ENCODE results near the gene PARP12.

The PARP12 gene

DNA sequence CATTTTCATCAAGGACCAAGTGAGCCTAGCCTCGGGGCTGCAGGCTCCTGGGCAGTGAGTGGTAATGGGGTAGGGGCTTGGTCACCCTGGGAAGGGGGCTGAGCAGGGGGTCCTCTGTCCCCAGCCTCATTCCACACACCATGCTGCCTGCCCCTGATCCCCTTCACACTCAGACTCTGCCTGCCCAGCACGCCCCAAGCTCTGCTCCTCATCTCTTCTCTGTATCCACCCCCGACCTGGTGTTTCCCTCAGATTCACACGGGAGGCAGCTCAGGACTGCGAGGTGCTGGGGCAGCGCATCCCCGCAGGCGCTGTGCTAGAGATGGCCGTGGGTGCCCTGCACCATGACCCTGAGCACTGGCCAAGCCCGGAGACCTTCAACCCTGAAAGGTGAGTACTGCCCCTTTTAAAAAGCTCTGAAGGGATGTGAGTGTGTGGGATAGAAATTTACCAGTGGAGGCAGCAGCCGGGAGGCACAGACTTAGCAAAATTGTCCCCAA, 47.2 kb downstream of the PARP12 start:
- no peak for DNase-seq (ENCODE audit: low read depth in 2 of 2)

DNA sequence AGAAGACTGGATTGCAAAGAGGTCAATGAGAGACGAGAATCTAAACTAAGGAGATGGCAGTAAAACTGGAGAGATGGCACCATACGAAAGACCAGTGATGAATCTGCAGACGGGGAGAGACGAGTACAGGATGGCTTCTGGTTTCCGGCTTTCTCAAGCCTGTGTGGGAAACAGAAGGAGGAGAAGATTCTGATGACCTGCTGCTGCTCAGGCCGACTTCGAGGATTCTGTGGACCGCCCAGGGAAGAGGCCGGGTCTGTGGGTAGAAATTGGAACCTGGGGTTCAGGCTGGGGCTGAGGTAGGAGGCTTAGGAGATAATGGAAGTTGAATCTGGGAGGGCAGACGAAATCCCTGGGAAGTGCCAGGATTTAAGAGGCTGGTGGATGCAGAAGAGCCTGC, 48.6 kb downstream of the PARP12 start:
- no peak for DNase-seq (ENCODE audit: low read depth in 2 of 2)

DNA sequence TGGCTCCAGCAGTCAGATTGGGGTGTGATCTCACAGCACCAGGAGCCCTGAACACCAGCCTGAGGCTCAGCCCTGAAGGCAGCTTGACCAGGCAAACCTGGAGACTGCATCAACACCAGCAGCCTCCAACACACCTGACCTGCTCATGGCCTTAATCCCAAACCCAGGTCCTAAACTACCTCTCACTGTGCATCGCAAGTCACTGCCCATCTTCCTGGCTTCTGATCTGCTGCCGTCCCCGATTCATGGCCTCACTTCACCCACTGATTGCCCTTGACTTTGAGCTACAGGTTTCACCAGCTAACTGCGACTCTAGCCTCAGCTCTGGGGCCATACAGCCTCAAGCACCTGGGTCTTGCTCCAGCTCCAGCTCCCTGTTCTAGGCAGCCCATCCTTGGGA, 49.1 kb downstream of the PARP12 start:
- DNase-seq (ENCODE audit: low read depth in 2 of 2), result no peak

DNA sequence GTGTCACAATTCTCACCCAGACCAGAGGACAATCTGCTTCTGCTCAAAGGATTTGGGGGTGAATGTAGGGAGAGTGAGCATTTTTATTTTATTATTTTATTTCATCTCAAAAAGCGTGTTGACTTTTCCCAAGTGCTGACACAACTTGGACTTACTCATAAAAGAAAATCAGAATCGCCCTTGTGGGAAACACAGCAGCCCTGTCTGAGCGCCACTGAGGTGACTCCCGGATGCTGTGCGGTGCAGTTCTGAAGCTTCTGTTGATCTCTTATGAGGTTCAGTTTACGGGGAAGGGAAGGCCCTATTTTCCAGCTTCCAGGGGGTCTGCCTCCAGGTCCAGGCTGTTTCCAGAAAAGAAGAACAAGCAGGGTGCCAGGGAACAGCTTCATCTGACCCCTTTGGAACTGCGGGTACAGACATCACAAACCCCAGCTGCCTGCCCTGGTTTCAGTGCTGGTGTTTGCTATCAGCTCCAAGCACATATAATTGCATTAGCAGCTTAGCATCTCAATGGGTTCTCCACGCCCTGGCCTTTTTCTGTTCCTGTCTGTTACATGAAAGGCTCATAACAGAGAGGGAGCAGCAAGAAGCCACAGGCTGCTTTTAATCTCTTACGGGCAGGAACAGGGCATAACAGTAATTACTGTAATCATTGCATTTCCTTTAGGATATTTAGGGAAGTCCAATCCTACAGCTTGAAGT, 52.4 kb downstream of the PARP12 start:
- DNase-seq (ENCODE audit: low read depth in 2 of 2), result no peak

DNA sequence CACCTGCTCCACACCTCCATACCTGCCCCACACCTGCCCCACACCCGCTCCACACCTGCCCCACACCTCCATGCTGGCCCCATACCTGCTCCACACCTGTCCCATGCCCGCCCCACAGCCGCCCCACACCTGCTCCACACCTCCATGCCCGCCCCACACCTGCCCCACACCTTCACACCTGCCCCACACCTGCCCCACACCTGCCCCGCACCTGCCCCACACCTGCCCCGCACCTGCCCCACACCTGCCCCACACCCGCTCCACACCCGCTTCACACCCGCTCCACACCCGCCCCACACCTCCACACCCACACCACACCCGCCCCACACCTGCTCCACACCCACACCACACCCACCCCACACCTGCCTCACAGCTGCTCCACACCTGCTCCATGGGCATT, 53.0 kb downstream of the PARP12 start:
- no peak for DNase-seq (ENCODE audit: low read depth in 2 of 2)

DNA sequence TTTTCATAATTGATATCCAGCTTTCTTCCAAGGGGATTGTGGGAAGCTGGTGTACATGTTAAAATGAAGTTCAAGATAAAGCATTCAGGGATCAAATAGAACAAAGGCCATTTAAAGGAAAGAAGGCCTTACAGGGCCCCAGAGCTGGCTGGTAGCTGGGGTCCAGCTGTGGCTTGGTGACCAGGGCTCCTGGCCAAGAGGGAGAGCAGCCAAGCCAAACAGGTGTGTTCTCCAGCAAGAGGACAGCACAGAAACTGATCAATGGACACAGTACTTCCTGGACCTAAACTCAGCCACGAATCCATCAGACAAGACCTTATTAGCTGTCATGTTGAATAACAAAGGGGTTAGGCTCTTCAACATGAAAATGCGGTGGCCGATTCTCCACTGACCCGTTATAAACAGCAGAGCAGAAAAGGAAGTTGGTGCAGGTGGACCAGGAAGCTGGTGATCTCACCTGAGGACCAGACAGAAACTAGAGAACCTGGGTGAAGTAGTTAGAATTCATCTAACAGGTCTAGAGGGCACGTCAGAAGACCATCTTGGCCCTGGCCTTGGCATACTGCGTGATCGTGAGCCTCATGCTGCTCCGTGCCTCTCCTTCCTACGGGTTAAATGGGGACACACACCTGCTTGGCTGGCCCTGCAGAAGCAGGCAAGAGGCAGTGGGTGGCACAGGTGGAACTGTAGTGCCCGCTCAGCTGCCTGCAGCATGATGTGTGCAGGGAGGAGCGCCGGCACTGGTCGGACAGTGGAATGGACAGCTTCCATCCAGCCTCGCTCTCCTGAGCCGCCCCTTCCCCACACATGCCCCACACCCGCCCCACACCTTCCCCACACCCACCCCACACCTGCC, 53.8 kb downstream of the PARP12 start:
- no peak for DNase-seq (ENCODE audit: low read depth in 2 of 2)

DNA sequence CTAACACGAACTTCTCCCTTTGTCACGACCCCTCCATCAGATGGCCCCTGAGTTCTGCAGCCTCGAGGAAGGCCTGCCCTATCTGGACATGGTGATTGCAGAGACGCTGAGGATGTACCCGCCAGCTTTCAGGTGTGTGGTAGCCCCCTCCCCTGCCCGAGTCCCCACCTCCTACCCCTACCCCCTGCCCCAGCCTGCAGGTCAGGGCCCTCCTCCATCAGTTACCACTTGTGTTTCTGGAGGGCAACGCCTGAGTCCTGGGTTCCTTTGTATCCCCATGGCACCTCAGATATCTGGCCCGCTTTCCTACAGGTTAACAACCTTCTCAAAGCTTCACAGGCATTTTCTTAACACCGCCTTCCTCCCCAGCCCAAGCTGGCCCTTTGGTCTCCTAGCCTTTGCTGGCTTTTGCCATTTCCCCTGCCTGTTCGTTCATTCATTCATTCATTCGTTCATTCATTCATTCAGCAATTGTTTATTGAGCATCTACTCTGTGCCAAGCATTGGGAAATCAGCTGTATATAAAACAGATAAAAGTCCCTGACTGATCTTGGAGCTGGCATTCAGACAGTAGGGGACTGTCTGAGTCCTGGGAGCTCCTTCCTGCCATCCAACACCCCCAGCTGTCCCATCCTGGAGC, 55.6 kb downstream of the PARP12 start:
- no peak for DNase-seq (ENCODE audit: low read depth in 2 of 2)

DNA sequence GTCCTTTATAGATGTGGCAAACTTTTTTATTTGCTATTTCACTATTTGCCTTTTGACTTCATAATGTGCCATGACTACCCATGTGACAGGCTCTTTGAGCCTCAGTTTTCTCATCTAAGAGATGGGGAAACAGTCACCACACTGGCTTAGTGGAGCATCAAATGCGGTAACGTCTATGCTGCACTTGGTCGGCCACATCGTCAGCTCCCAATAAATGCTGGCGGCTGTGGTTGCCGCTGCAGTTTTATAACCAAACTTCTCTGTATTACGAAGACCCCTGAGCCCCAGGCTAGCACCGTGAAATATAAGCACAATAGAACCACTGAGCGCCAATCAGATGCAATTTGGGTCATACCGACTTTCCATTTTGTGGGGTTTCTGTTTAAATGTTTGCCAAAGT, 56.2 kb downstream of the PARP12 start:
- DNase-seq (ENCODE audit: low read depth in 2 of 2), result no peak

DNA sequence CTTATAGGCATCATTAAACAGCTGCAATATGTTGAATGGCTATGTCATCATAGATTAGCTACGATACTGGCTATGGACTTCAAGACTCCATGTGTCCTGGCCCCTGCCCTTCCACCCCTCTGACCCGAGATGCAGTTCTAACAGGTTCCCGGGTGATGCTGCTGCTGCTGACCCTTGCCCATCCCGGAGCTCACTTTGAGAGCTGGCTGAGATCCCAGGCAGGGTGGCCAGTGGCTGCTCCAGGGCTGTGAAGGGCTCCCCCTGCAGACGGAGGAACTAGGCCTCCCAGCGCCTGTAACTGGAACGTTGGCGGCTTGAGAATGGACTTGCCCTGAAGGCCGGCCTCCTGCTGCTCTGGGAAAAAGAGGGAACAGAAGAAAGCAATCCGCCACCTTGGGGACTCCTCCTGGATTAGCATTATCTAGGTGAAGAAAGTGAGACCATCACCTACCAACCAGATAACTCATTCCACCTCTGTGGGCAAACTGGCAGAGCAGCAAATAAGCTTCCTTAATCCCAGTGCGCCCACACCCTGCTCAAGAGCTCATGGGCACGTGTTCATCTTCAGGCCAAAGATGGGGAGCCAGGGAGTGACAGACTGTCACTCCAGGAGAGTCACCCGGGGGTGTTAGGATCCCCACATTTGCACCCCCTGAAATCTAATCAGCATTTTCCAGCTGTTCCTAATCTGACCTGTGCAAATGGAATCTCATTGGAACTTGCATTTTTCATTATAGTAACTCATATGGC, 56.8 kb downstream of the PARP12 start:
- no peak for DNase-seq (ENCODE audit: low read depth in 2 of 2)

DNA sequence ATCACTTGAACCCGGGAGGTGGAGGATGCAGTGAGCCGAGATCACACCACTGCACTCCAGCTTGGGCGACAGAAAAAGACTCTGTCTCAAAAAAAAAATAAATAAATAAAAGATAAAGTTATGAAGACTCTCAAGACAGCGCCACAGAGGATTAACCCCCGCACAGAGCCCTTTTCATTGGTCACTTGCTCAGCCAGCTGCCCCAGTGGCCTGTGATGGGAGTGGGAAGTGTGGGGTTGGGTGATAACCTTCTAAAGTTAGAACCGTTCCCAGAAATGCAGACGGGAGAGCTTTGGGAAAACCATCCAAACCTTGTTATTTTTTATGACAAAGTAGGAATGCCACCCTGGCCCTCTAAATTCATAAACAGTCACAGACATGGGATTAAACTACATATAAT, 57.4 kb downstream of the PARP12 start:
- no peak for DNase-seq (ENCODE audit: low read depth in 2 of 2)

DNA sequence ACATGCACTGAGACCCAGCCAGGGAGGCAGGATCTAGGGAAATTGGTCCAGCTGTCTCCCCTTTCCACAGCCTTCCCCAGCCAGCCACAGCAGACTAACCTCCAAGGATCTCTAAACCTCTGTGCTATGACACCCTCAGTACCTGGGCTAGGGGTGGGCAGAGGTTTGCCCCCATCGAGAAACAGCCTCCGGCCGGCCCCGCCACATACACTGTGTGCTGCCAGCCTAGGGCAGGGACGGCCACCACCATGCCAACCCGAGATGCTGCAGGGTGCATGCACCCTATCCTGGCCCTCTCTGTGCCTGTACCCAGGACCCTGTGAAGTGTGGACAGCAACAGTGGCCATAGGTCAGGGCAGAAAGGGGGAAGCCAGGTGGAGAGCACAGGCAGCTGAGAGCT, 58.1 kb downstream of the PARP12 start:
- no peak for DNase-seq (ENCODE audit: low read depth in 2 of 2)

DNA sequence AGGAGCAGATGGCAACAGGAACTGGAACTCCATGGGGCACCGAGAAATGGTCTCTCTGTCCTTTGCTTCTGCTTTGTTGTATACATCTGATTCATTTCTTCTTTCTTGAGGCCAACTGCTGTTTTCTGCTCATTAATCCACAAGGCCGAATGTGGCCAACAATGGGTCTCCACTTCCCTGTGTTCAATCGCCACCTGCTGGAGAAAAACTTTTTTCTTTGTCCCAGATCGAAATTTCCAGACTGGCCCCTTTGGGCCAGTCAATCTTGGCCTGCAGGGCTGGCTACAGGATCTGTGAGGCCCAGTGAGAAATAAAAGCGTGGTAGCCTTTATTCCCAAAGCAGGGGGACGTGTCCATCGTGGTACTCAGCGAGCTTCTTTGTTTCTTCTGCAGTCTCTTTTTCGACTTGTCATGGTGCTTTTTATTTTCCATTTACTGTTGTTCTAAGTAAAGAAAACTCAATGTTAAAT, 58.8 kb downstream of the PARP12 start:
- no peak for DNase-seq (ENCODE audit: low read depth in 2 of 2)

DNA sequence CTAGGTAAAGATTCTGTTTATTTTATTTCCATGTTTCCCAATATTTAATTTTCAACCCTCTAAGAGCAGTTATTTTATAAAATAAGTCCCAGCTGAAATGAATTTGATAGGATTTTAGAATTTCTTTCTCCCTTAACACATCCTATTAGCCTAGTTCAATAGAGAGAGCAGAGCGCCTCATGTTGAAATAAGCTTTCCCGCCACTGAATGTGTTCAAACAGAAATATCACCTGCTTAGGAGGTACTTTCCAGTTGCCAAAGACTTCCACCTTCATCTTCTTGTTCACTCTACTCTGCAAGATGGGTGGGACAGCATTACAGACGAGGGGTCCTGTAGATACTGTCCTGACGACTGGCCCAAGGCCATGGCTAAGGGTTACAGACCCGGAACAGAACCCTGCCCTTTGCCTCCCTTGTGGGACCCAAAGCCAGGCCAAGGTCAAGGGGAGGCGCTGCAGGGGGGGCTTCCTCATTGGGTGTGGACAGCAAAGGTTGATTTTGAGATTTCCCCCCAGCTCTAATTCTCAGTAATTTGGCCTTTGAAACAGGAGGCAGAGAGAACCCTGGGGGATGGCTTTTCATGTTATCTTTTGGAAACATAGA, 62.0 kb downstream of the PARP12 start:
- DNase-seq (ENCODE audit: low read depth in 2 of 2), result no peak

DNA sequence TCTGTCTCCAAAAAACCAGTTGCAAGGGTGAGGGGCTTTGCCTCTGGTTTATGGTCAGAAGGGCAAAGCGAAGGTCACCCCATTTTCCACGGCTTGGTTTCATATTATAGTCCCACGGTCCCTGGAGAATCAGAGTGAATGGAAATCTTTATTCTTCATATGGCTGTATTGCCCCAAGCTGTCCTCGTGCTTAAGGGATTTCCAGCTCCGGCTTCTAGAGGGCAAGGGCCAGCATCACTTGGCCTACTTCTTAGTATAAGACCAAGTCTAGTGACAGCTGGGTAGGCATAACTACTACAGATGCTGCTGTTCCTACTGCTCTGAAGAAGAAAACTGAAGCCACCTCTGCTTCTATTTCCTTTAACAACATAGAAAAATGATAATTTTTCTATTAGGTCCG, 63.2 kb downstream of the PARP12 start:
- no peak for DNase-seq (ENCODE audit: low read depth in 2 of 2)

DNA sequence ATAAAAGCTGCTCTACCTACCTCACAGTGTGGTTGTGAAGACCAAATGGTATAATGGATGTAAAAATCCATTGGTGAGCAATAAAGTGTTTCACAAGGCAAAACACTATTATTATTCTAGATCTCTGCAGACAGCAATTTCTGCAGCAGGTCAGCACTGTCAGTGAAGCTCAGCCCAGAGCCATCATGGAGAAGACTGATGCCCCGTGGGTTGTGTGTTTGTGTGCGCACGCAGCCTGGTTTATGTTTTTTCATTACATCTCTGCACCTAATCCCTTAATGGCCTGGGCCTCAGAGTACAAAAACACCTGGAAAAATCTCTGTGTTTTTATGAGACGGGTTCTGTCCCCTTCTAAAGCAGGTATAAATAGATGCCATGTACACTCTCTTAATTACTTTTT, 64.2 kb downstream of the PARP12 start:
- no peak for DNase-seq (ENCODE audit: low read depth in 2 of 2)

DNA sequence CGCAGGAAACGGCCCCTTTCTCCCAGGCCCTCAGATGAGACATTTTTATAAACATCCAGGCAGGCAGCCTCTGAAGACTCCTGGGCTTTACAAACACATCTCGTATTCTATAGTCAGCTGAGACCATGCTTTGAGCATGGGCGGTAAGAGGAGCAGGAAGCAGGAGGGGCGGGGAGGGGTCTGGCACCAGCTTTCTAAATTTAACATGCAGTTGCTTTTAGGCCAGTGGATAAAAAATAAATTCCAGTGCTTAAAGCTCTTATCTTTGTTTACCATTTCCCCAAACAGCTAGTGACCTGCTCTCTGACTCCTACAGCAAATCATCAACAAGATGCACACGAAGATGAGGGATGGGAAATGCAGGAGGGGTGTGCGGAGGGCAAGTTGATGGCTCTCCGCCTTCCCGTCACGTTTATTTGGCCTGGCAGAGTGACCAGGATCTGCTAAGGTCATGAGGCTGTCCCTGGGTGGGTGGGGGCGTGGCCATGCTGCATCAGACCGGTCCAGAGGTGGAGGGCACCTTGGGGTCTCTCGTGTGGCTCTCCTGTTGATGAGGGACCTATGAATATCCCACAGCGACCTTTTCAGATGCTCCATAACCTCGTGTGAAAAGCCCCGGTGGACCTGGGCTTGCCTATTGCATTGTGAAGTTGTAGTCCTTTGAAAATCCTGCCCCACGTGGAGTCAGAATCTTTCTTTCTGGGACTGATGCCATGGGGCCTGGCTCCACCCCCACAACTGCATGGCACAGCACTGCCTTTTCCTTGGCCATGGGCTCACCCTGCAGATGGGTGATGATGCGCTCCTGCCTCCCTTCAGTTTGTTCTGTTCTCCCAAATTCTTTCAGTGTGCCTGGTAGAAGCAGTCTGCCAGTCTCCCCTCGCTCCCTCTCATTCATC, 67.5 kb downstream of the PARP12 start:
- DNase-seq (ENCODE audit: low read depth in 2 of 2), result no peak

DNA sequence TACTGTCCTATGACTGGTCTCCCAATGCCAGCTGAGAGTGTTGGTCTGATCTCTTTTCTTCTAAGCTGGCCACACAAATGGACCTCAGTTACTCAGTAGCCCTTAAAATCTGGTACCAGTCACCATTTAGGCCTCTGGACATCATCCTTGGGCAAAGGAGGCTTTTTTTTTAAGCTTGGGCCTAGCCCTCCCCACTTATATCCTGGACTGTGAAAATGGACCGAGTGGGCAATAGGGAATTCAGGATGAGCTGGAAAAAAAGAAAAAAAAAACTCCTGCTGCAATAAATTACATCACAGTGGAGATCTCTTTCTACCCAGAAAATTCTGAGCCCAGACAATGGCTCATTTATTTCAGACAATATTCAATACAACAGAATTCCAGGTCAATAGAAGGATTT, 68.4 kb downstream of the PARP12 start:
- no peak for DNase-seq (ENCODE audit: low read depth in 2 of 2)

DNA sequence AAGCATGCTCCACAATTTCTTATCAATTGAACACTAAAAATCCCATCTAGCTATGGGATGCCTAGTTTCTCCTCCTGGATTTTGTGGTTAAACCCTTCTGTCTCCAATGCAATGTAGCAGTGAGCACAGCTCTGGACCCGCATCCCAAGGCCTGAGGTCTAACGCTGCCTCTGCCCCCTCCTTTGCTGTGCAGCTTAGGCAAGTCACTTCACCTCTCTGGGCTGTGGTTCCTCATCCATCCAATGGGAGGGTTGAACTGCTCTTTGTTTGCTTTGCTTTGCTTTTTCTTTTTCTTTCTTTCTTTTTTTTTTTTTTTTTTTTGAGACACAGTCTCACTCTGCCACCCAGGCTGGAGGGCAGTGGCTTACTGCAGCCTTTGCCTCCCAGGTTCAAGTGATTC, 69.2 kb downstream of the PARP12 start:
- DNase-seq (ENCODE audit: low read depth in 2 of 2), result no peak

DNA sequence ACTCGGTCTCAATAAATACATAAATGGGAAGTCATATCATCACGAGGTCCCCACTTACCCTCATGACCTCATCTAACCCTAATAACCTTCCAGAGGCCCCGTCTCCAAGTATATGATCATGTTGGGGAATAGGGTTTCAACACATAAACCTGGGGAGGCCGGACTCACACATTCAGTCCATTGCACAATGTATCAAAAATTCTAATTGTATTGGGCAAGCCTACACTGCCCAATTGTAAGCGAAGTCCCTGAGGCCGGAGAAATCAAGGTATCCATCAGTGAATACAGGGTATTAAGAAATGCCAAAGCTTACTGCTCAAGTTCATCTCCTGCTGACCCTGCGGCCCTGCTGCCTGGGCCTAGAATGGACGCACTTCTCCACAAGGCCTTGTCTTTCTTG, 69.6 kb downstream of the PARP12 start:
- DNase-seq (ENCODE audit: low read depth in 2 of 2), result no peak

DNA sequence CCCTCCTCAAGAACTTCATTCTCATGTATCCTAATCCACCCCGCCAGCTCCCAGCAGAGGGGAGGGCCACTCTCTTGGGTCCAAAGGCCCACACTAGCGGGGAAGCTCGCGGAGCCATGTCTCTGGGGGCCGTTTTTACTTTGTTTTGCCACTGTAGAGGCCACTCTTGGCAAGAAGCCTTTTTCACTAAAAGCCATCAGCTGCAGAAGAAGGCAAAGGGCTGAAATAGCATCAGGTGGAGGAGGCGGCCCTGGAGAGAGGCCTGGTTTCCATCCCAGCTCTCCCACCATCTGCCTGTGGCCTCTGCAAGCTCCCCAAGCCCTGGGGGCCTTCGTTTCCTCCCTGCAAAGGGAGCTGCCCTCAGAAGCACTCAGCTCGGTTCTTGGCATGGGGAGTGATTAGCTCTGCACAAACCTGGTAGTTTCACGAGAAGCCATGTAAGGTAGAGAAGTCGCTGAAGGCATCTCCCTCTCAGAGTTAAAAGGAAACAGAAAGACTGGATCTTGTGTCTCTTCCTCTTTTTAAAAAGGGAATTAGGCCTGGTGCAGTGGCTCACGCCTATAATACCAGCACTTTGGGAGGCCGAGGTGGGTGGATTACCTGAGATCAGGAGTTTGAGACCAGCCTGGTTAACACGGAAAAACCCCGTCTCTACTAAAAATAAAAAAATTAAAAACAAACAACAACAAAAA, 70.3 kb downstream of the PARP12 start:
- no peak for DNase-seq (ENCODE audit: low read depth in 2 of 2)
